Lower lobe of right lung (tissue), 2 donors: Measurements from ENCODE around the gene PIK3CG. TPM values are rescaled to one million over a fixed set of nuclear protein-coding genes. Genes with fewer than 3 reads are reported as not detected.
A peak's percentile ranks its signal among the peaks of the same experiment; 100 is the strongest.

Experiments used
- ATAC-seq, 2 donors: fragments of 200-7000 bp; cut with Tn5 transposase; one replicate each; pipeline ENCODE4 v1.9.1; 2020 to 2022; ENCODE audit warnings: mild to moderate bottlenecking in 2 of 2, moderate library complexity in 2 of 2
- DNase-seq: peaks from one replicate; pipeline ENCODE4 v3.0.0-alpha.2; 2020
- H3K27ac ChIP-seq: fragments of 200-600 bp; one replicate; pipeline ENCODE4 v1.8.0; 2022
- H3K27me3 ChIP-seq: fragments of 200-600 bp; one replicate; pipeline ENCODE4 v1.8.0; 2022; ENCODE audit warnings: low read depth
- H3K36me3 ChIP-seq: fragments of 200-600 bp; one replicate; pipeline ENCODE4 v1.8.0; 2022; ENCODE audit warnings: mild to moderate bottlenecking
- H3K4me1 ChIP-seq: fragments of 200-600 bp; one replicate; pipeline ENCODE4 v1.8.0; 2022
- H3K4me3 ChIP-seq: fragments of 200-600 bp; one replicate; pipeline ENCODE4 v1.8.0; 2022; ENCODE audit warnings: mild to moderate bottlenecking
- H3K9me3 ChIP-seq: fragments of 200-600 bp; one replicate; pipeline ENCODE4 v1.8.0; 2022
- CTCF ChIP-seq: fragments of 200-600 bp; IDR thresholded peaks from one replicate; pipeline ENCODE4 v1.8.0; 2022; ENCODE audit warnings: antibody characterized with exemption, mild to moderate bottlenecking
- intact Hi-C: fragments of 100-400 bp; cut with DNase I; formaldehyde crosslinking; loops from one replicate; pipeline ENCODE4 v1.11.0; 2022
- long read RNA-seq: library from polyadenylated mRNA; unstranded; transcript quantifications from one replicate; pipeline ENCODE4 v2.0.0, GENCODE V29; 2021
- total RNA-seq: library from RNA; stranded (reverse); fragmentation: NEBNext Ultra II Directional; extraction: Animal tissue kit (Norgen Biotek cat#: 25700); gene quantifications from one replicate; pipeline ENCODE4 v1.2.1, GENCODE V29; 2021
- donor health status: DM: no; HTN: yes; CAD: no; lungs with severe emphysema.

PIK3CG gene
- total RNA-seq = 14.9 TPM
- long read RNA-seq, partial matches to known transcripts = 3 of 5 reads
- long read RNA-seq, other reads (novel, unspliced or antisense) = 2 of 5 reads

- peak within 1 kb of the TSS; percentile 57 for H3K4me3 ChIP-seq
- H3K27me3 ChIP-seq = no peaks in the 10 kb centered on the region
- H3K27ac ChIP-seq = peak within 1 kb of the TSS; percentile 74
- intact Hi-C loops = no loop called here
- H3K4me1 ChIP-seq = peaks cover 40% of the 10 kb centered on the region
- ATAC-seq (peak; percentile 66 to 84), DNase-seq (no peak)
- no peaks in the 10 kb centered on the region for H3K9me3 ChIP-seq
- TF ChIP-seq CTCF = no peak
- H3K36me3 ChIP-seq = peaks cover 7% of the 10 kb centered on the region
Observed at GRCh38 chr7:106865130-106866041, at the start of gene PIK3CG. PIK3CG (plus strand) TSS chr7:106865282; CDS start chr7:106867562, 2,280 bp downstream.

- Histone ChIP-seq H3K4me3 (no peak overlapping the region), H3K27me3 (no peaks in the 10 kb centered on the region), H3K27ac (no peak overlapping the region), H3K9me3 (no peaks in the 10 kb centered on the region), H3K4me1 (no peaks in the 10 kb centered on the region), H3K36me3 (no peaks in the 10 kb centered on the region)
- TF ChIP-seq CTCF = no peak
- ATAC-seq = no peak
- no peak for DNase-seq
- intact Hi-C loops = no loop called here
Observed at GRCh38 chr7:106817098-106817497, 48.0 kb upstream of the PIK3CG start.

GRCh38 chr7:106818736-106819135 is 46.3 kb upstream of the PIK3CG start:
- H3K9me3 ChIP-seq = no peaks in the 10 kb centered on the region
- H3K4me1 ChIP-seq = no peaks in the 10 kb centered on the region
- H3K27me3 ChIP-seq = no peaks in the 10 kb centered on the region
- no peak for DNase-seq
- H3K36me3 ChIP-seq = no peaks in the 10 kb centered on the region
- ATAC-seq = no peak
- no peak for TF ChIP-seq CTCF
- no peak overlapping the region for H3K4me3 ChIP-seq
- no peak overlapping the region for H3K27ac ChIP-seq
- intact Hi-C loops = no loop called here

- no peak overlapping the region for H3K4me3 ChIP-seq
- no peaks in the 10 kb centered on the region for H3K9me3 ChIP-seq
- ATAC-seq (no peak), DNase-seq (no peak)
- H3K4me1 ChIP-seq = no peaks in the 10 kb centered on the region
- H3K27ac ChIP-seq = no peak overlapping the region
- no peak for TF ChIP-seq CTCF
- no peaks in the 10 kb centered on the region for H3K27me3 ChIP-seq
- intact Hi-C loops = no loop called here
- H3K36me3 ChIP-seq = no peaks in the 10 kb centered on the region
Observed at GRCh38 chr7:106819546-106819945, 45.5 kb upstream of the PIK3CG start.

GRCh38 chr7:106820321-106821217 is 44.5 kb upstream of the PIK3CG start:
- H3K36me3 ChIP-seq = no peaks in the 10 kb centered on the region
- ATAC-seq = no peak
- H3K9me3 ChIP-seq = no peaks in the 10 kb centered on the region
- intact Hi-C loops = no loop called here
- no peak overlapping the region for H3K4me3 ChIP-seq
- DNase-seq = no peak
- H3K4me1 ChIP-seq = no peaks in the 10 kb centered on the region
- H3K27ac ChIP-seq = no peak overlapping the region
- TF ChIP-seq CTCF = no peak
- no peaks in the 10 kb centered on the region for H3K27me3 ChIP-seq
